Measurements from ENCODE around the gene PCDH12.

PCDH12 gene

DNA sequence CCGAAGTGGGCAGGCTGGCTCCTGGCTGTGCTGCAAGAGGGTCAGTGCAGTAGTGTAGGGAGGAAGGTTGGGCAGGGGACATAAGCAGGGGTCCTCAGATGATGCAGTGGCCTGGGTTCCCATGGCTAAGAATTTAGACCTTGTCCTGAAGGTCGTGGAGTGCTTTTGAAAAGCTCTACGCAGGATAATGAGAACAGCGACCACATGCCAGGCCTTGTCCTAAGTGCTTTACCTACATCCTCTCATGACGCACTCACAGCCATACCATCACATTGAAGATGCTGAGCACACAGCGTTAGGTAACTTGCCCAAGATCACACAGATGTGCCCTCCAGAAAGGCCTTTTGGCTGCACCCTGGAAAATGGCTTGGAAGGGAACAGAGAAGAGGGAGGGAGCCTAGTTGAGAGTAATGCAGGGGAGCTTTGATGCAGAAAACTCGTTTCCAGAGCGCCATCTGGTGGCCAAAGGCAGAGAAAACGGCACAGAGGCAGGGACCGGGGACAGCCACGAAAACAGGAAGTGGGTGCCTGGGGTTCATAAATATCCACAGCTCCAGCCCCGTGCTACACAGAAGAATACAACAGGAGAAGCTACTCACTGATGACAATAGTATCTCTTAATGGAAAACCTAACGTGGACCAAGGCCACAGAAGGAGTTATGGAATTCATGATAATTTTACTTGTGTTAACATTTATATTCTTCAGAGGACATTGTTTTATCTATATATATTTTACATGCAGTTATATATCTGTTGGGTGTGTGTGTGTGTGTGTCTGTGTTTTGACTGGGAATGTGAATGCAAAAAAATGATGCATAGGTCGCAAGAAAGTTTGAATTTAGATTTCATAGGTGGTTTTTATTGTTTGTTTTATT lies 2.7 kb upstream of the PCDH12 start:
- H2BK12ac ChIP-seq (ENCODE audit: low read length in 2 of 2) = peak overlapping the region in 1 of 2 experiments; percentile 49
- no peak overlapping the region for H4K91ac ChIP-seq (ENCODE audit: low read length)
- no peak overlapping the region for H3K18ac ChIP-seq (ENCODE audit: low read depth in 1 of 2, low read length in 2 of 2)
- peak; percentile 84 for DNase-seq
- H3K23ac ChIP-seq (ENCODE audit: low read length in 2 of 2) = no peak overlapping the region
- H3K4me3 ChIP-seq (ENCODE audit: insufficient read depth in 1 of 2, low read depth in 1 of 2, low read length in 2 of 2) = no peak overlapping the region
- H2BK15ac ChIP-seq (ENCODE audit: low read depth, poor library complexity, severe bottlenecking) = peak overlapping the region; percentile 62
- no peak overlapping the region for H4K8ac ChIP-seq (ENCODE audit: low read length)
- H3K4me1 ChIP-seq (ENCODE audit: control insufficient read depth, insufficient read depth, low read depth, low read length) = no peaks in the 10 kb centered on the region
- H3K9me3 ChIP-seq (ENCODE audit: control insufficient read depth, low read length) = no peaks in the 10 kb centered on the region
- no peak overlapping the region for H2BK5ac ChIP-seq (ENCODE audit: low read depth, low read length, poor library complexity, severe bottlenecking)
- peak overlapping the region; percentile 73 for H3K9ac ChIP-seq (ENCODE audit: low read length)
- no peak overlapping the region for H2BK120ac ChIP-seq (ENCODE audit: low read depth, low read length)
- H3K36me3 ChIP-seq (ENCODE audit: control insufficient read depth in 1 of 2, insufficient read depth in 2 of 2, low read depth in 1 of 2, low read length in 2 of 2) = no peaks in the 10 kb centered on the region
- 38% methylated on average over 12 of the region's 14 CpGs for WGBS
- no peak overlapping the region for H3K14ac ChIP-seq (ENCODE audit: low read length in 2 of 2)
- H3K4me2 ChIP-seq (ENCODE audit: low read length, poor library complexity, severe bottlenecking) = no peak overlapping the region
- H2AFZ ChIP-seq (ENCODE audit: low read depth, low read length) = no peak overlapping the region
- no peak overlapping the region for H3K27ac ChIP-seq (ENCODE audit: low read length, poor library complexity, severe bottlenecking)
- no peak overlapping the region for H2AK5ac ChIP-seq (ENCODE audit: low read length, severe bottlenecking)
- no peaks in the 10 kb centered on the region for H3K79me1 ChIP-seq (replicated peaks; ENCODE audit: low read length, poor library complexity, severe bottlenecking)
- peaks cover 0 to 28% of the 10 kb centered on the region in 2 experiments for H3K27me3 ChIP-seq (ENCODE audit: control insufficient read depth in 1 of 2, insufficient read depth in 1 of 2, low read length in 2 of 2)
- H3K4ac ChIP-seq (ENCODE audit: low read depth in 1 of 2, low read length in 2 of 2) = no peak overlapping the region

DNA sequence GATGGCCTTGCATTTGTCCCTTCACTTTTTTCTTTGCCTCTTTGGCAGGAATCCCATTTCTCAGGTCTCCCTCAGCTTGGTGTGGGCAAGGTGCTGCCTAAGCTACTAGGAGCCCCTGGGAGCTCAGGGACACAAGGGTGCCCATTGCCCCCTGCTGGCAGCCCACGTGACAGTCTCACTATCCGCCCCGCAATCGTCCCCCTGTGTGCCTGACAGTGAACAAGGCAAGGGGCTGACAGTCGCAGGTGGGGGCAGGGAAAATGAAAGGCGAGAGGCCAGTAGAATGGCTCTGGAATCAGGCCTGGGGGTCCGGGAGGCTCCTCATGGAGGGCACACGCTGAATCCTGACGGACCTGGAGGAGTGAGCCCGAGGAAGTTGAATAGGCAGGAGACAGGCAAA lies 2.0 kb upstream of the PCDH12 start:
- Histone ChIP-seq H3K36me3 (ENCODE audit: control insufficient read depth in 1 of 2, insufficient read depth in 2 of 2, low read depth in 1 of 2, low read length in 2 of 2) (no peaks in the 10 kb centered on the region), H2BK5ac (ENCODE audit: low read depth, low read length, poor library complexity, severe bottlenecking) (no peak overlapping the region), H3K4me3 (ENCODE audit: insufficient read depth in 1 of 2, low read depth in 1 of 2, low read length in 2 of 2) (no peak overlapping the region), H3K18ac (ENCODE audit: low read depth in 1 of 2, low read length in 2 of 2) (no peak overlapping the region), H3K79me1 (replicated peaks; ENCODE audit: low read length, poor library complexity, severe bottlenecking) (no peaks in the 10 kb centered on the region), H3K27me3 (ENCODE audit: control insufficient read depth in 1 of 2, insufficient read depth in 1 of 2, low read length in 2 of 2) (peaks cover 0 to 28% of the 10 kb centered on the region in 2 experiments), H3K4ac (ENCODE audit: low read depth in 1 of 2, low read length in 2 of 2) (no peak overlapping the region), H2AFZ (ENCODE audit: low read depth, low read length) (no peak overlapping the region), H3K23ac (ENCODE audit: low read length in 2 of 2) (no peak overlapping the region), H2AK5ac (ENCODE audit: low read length, severe bottlenecking) (no peak overlapping the region), H4K91ac (ENCODE audit: low read length) (peak overlapping the region; percentile 25), H2BK12ac (ENCODE audit: low read length in 2 of 2) (peak overlapping the region in 1 of 2 experiments; percentile 49), H3K27ac (ENCODE audit: low read length, poor library complexity, severe bottlenecking) (no peak overlapping the region), H3K9ac (ENCODE audit: low read length) (no peak overlapping the region), H2BK15ac (ENCODE audit: low read depth, poor library complexity, severe bottlenecking) (peak overlapping the region; percentile 62), H3K4me2 (ENCODE audit: low read length, poor library complexity, severe bottlenecking) (no peak overlapping the region), H3K4me1 (ENCODE audit: control insufficient read depth, insufficient read depth, low read depth, low read length) (no peaks in the 10 kb centered on the region), H3K14ac (ENCODE audit: low read length in 2 of 2) (no peak overlapping the region), H3K9me3 (ENCODE audit: control insufficient read depth, low read length) (no peaks in the 10 kb centered on the region), H4K8ac (ENCODE audit: low read length) (no peak overlapping the region), H2BK120ac (ENCODE audit: low read depth, low read length) (no peak overlapping the region)
- WGBS = 58% methylated on average over 10 of the region's 10 CpGs
- no peak for DNase-seq

DNA sequence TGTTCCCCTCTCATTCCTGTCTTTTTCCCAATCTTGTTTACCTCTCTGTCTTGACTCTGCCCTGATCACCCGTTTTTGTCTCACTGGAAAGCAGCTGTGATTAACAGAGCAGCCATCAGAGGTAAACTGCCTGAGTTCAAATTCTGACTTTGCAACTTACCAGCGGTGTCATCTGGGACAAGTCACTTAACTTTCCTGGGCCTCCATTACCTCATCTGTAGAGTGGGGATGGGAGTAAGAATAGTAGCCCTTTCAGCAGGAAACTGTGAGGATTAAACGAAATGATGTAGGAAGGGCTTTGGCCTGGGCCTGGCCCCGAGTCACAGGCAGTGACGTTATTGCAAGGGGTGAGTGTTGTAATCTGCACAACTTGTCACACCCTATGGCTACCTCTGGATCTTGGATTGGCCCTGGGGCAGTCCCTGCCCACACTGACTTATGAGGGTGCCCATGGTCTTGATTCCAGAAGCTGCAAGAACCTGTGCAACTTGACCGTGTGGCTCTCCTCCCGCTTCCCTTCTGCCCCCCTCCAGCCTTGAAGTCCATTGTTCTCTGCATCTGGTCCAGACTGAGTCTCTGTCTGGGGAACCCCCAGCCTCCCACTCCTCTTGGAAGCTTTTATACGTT lies 657 bp upstream of the PCDH12 start:
- H3K9ac ChIP-seq (ENCODE audit: low read length) = peak overlapping the region; percentile 39
- H3K79me1 ChIP-seq (replicated peaks; ENCODE audit: low read length, poor library complexity, severe bottlenecking) = no peaks in the 10 kb centered on the region
- no peak overlapping the region for H3K4ac ChIP-seq (ENCODE audit: low read depth in 1 of 2, low read length in 2 of 2)
- no peaks in the 10 kb centered on the region for H3K4me1 ChIP-seq (ENCODE audit: control insufficient read depth, insufficient read depth, low read depth, low read length)
- H3K9me3 ChIP-seq (ENCODE audit: control insufficient read depth, low read length) = no peaks in the 10 kb centered on the region
- no peak overlapping the region for H3K4me2 ChIP-seq (ENCODE audit: low read length, poor library complexity, severe bottlenecking)
- no peaks in the 10 kb centered on the region for H3K36me3 ChIP-seq (ENCODE audit: control insufficient read depth in 1 of 2, insufficient read depth in 2 of 2, low read depth in 1 of 2, low read length in 2 of 2)
- H4K91ac ChIP-seq (ENCODE audit: low read length) = no peak overlapping the region
- no peak overlapping the region for H3K4me3 ChIP-seq (ENCODE audit: insufficient read depth in 1 of 2, low read depth in 1 of 2, low read length in 2 of 2)
- H3K18ac ChIP-seq (ENCODE audit: low read depth in 1 of 2, low read length in 2 of 2) = no peak overlapping the region
- peaks cover 0 to 36% of the 10 kb centered on the region in 2 experiments for H3K27me3 ChIP-seq (ENCODE audit: control insufficient read depth in 1 of 2, insufficient read depth in 1 of 2, low read length in 2 of 2)
- no peak overlapping the region for H2AK5ac ChIP-seq (ENCODE audit: low read length, severe bottlenecking)
- whole genome bisulfite sequencing = 78% methylated on average over 8 of the region's 8 CpGs
- H2BK12ac ChIP-seq (ENCODE audit: low read length in 2 of 2) = peak overlapping the region in 1 of 2 experiments; percentile 67
- no peak overlapping the region for H2BK120ac ChIP-seq (ENCODE audit: low read depth, low read length)
- no peak overlapping the region for H2AFZ ChIP-seq (ENCODE audit: low read depth, low read length)
- H3K14ac ChIP-seq (ENCODE audit: low read length in 2 of 2) = no peak overlapping the region
- H2BK15ac ChIP-seq (ENCODE audit: low read depth, poor library complexity, severe bottlenecking) = no peak overlapping the region
- no peak overlapping the region for H2BK5ac ChIP-seq (ENCODE audit: low read depth, low read length, poor library complexity, severe bottlenecking)
- H4K8ac ChIP-seq (ENCODE audit: low read length) = no peak overlapping the region
- H3K23ac ChIP-seq (ENCODE audit: low read length in 2 of 2) = no peak overlapping the region
- H3K27ac ChIP-seq (ENCODE audit: low read length, poor library complexity, severe bottlenecking) = no peak overlapping the region
- DNase-seq = peak; percentile 31

- Histone ChIP-seq H3K4me3 (ENCODE audit: insufficient read depth in 1 of 2, low read depth in 1 of 2, low read length in 2 of 2) (no peak overlapping the region), H3K4me2 (ENCODE audit: low read length, poor library complexity, severe bottlenecking) (no peak overlapping the region), H2AFZ (ENCODE audit: low read depth, low read length) (no peak overlapping the region), H3K23ac (ENCODE audit: low read length in 2 of 2) (no peak overlapping the region), H2BK12ac (ENCODE audit: low read length in 2 of 2) (peak overlapping the region in 1 of 2 experiments; percentile 40), H3K27me3 (ENCODE audit: control insufficient read depth in 1 of 2, insufficient read depth in 1 of 2, low read length in 2 of 2) (peaks cover 0 to 46% of the 10 kb centered on the region in 2 experiments), H3K4ac (ENCODE audit: low read depth in 1 of 2, low read length in 2 of 2) (no peak overlapping the region), H3K79me1 (replicated peaks; ENCODE audit: low read length, poor library complexity, severe bottlenecking) (no peaks in the 10 kb centered on the region), H3K14ac (ENCODE audit: low read length in 2 of 2) (no peak overlapping the region), H2BK120ac (ENCODE audit: low read depth, low read length) (no peak overlapping the region), H2AK5ac (ENCODE audit: low read length, severe bottlenecking) (no peak overlapping the region), H4K91ac (ENCODE audit: low read length) (no peak overlapping the region), H3K36me3 (ENCODE audit: control insufficient read depth in 1 of 2, insufficient read depth in 2 of 2, low read depth in 1 of 2, low read length in 2 of 2) (no peaks in the 10 kb centered on the region), H2BK5ac (ENCODE audit: low read depth, low read length, poor library complexity, severe bottlenecking) (no peak overlapping the region), H3K9ac (ENCODE audit: low read length) (no peak overlapping the region), H3K4me1 (ENCODE audit: control insufficient read depth, insufficient read depth, low read depth, low read length) (no peaks in the 10 kb centered on the region), H2BK15ac (ENCODE audit: low read depth, poor library complexity, severe bottlenecking) (no peak overlapping the region), H3K18ac (ENCODE audit: low read depth in 1 of 2, low read length in 2 of 2) (no peak overlapping the region), H3K27ac (ENCODE audit: low read length, poor library complexity, severe bottlenecking) (no peak overlapping the region), H4K8ac (ENCODE audit: low read length) (no peak overlapping the region), H3K9me3 (ENCODE audit: control insufficient read depth, low read length) (no peaks in the 10 kb centered on the region)
- 86% methylated on average over 16 of the region's 16 CpGs for WGBS
- no peak for DNase-seq
Observed at GRCh38 chr5:141957367-141957996, 520 bp downstream of the PCDH12 start.

Data from mesenchymal stem cell (in vitro differentiated cells and primary cell).